M059J (cell line): Measurements from ENCODE around the gene PIGV. TPM values are rescaled to one million over a fixed set of nuclear protein-coding genes. Genes with fewer than 3 reads are reported as not detected.

Experiments used
- DNase-seq: peaks from one replicate; pipeline ENCODE4 v3.0.0-alpha.2; 2012; ENCODE audit warnings: low read depth
- total RNA-seq: library from RNA; depleted of rRNA; stranded (reverse); fragments of >200 nt; shearing (Covaris generic); gene quantifications from 2 replicates; pipeline ENCODE4 v1.2.3, GENCODE V29; 2014

PIGV gene
- total RNA-seq, 1 experiment from 2014 or later = 13.1 TPM

- DNase-seq = peak; percentile 96
These were observed 15.1 kb upstream of the PIGV start for GRCh38 chr1:26772687-26773086.

- no peak for DNase-seq
These were observed 13.3 kb upstream of the PIGV start for GRCh38 chr1:26774462-26774861.

GRCh38 chr1:26775666-26776065 lies 12.1 kb upstream of the PIGV start:
- peak; percentile 58 for DNase-seq

GRCh38 chr1:26779098-26779668 lies 8.6 kb upstream of the PIGV start:
- DNase-seq = no peak

GRCh38 chr1:26780344-26780957 lies 7.3 kb upstream of the PIGV start:
- no peak for DNase-seq

- DNase-seq = no peak
These were observed 6.4 kb upstream of the PIGV start for GRCh38 chr1:26781206-26781825.

GRCh38 chr1:26782521-26783212 lies 5.1 kb upstream of the PIGV start:
- peak; percentile 50 for DNase-seq

GRCh38 chr1:26783646-26784022 lies 4.1 kb upstream of the PIGV start:
- no peak for DNase-seq

GRCh38 chr1:26784023-26784871 lies 3.5 kb upstream of the PIGV start:
- DNase-seq = peak; percentile 87

GRCh38 chr1:26784886-26785285 lies 2.9 kb upstream of the PIGV start:
- DNase-seq = no peak

- peak; percentile 45 for DNase-seq
These were observed 1.9 kb upstream of the PIGV start for GRCh38 chr1:26785611-26786436.

- peak; percentile 94 for DNase-seq
These were observed 1.0 kb upstream of the PIGV start for GRCh38 chr1:26786437-26787380.

- peak; percentile 65 for DNase-seq
These were observed 407 bp upstream of the PIGV start for GRCh38 chr1:26787381-26787705.

- no peak for DNase-seq
These were observed 700 bp downstream of the PIGV start for GRCh38 chr1:26788515-26788785.

GRCh38 chr1:26788836-26789611 lies 1.3 kb downstream of the PIGV start:
- DNase-seq = peak; percentile 87

GRCh38 chr1:26789612-26789865 lies 1.8 kb downstream of the PIGV start:
- DNase-seq = no peak

- DNase-seq = no peak
These were observed 2.2 kb downstream of the PIGV start for GRCh38 chr1:26789931-26790330.

- DNase-seq = peak; percentile 61
These were observed 2.8 kb downstream of the PIGV start for GRCh38 chr1:26790551-26790953.

GRCh38 chr1:26791148-26791547 lies 3.4 kb downstream of the PIGV start:
- no peak for DNase-seq

GRCh38 chr1:26791626-26792025 lies 3.9 kb downstream of the PIGV start:
- DNase-seq = no peak
